ENCODE results near the gene MAP3K9.

The MAP3K9 gene

GRCh38 chr14:70791971-70792370, 17.3 kb downstream of the MAP3K9 start:
- FAIRE-seq (no peak), DNase-seq (ENCODE audit: extremely low spot score, insufficient read length, low read depth) (no peak)

- FAIRE-seq (no peak), DNase-seq (ENCODE audit: extremely low spot score, insufficient read length, low read depth) (no peak)
These were observed 19.4 kb downstream of the MAP3K9 start for GRCh38 chr14:70789961-70790360.

- FAIRE-seq = no peak
- no peak for DNase-seq (ENCODE audit: extremely low spot score, insufficient read length, low read depth)
These were observed 20.0 kb downstream of the MAP3K9 start for GRCh38 chr14:70789361-70789760.

- FAIRE-seq (no peak), DNase-seq (ENCODE audit: extremely low spot score, insufficient read length, low read depth) (no peak)
These were observed 20.4 kb downstream of the MAP3K9 start for GRCh38 chr14:70788898-70789297.

- no peak for DNase-seq (ENCODE audit: extremely low spot score, insufficient read length, low read depth)
- FAIRE-seq = no peak
These were observed 23.8 kb downstream of the MAP3K9 start for GRCh38 chr14:70785556-70785955.

- no peak for DNase-seq (ENCODE audit: extremely low spot score, insufficient read length, low read depth)
- no peak for FAIRE-seq
These were observed 24.4 kb downstream of the MAP3K9 start for GRCh38 chr14:70784886-70785285.

GRCh38 chr14:70782361-70782760, 27.0 kb downstream of the MAP3K9 start:
- DNase-seq (ENCODE audit: extremely low spot score, insufficient read length, low read depth) (no peak), FAIRE-seq (no peak)

GRCh38 chr14:70780396-70781075, 28.8 kb downstream of the MAP3K9 start:
- FAIRE-seq = peak; percentile 75

GRCh38 chr14:70779667-70780066, 29.6 kb downstream of the MAP3K9 start:
- DNase-seq (ENCODE audit: extremely low spot score, insufficient read length, low read depth) (no peak), FAIRE-seq (no peak)

More at GRCh38 chr14:70780396-70781075, 28.8 kb downstream of the MAP3K9 start:
- DNase-seq (ENCODE audit: extremely low spot score, insufficient read length, low read depth) = peak; percentile 23

GRCh38 chr14:70776197-70776596, 33.1 kb downstream of the MAP3K9 start:
- FAIRE-seq = peak; percentile 63
- DNase-seq (ENCODE audit: extremely low spot score, insufficient read length, low read depth) = peak; percentile 38

GRCh38 chr14:70773182-70773862, 36.0 kb downstream of the MAP3K9 start:
- DNase-seq (ENCODE audit: extremely low spot score, insufficient read length, low read depth) (no peak), FAIRE-seq (no peak)

GRCh38 chr14:70771781-70772212, 37.5 kb downstream of the MAP3K9 start:
- FAIRE-seq = no peak
- DNase-seq (ENCODE audit: extremely low spot score, insufficient read length, low read depth) = no peak

GRCh38 chr14:70770490-70770889, 38.8 kb downstream of the MAP3K9 start:
- FAIRE-seq (no peak), DNase-seq (ENCODE audit: extremely low spot score, insufficient read length, low read depth) (no peak)

- FAIRE-seq = no peak
- no peak for DNase-seq (ENCODE audit: extremely low spot score, insufficient read length, low read depth)
These were observed 49.9 kb downstream of the MAP3K9 start for GRCh38 chr14:70759398-70759797.

- FAIRE-seq = no peak
These were observed 53.7 kb downstream of the MAP3K9 start for GRCh38 chr14:70755655-70756054.

GRCh38 chr14:70754991-70755390, 54.3 kb downstream of the MAP3K9 start:
- DNase-seq (ENCODE audit: extremely low spot score, insufficient read length, low read depth) (no peak), FAIRE-seq (no peak)

More at GRCh38 chr14:70755655-70756054, 53.7 kb downstream of the MAP3K9 start:
- no peak for DNase-seq (ENCODE audit: extremely low spot score, insufficient read length, low read depth)

GRCh38 chr14:70753518-70753953, 55.8 kb downstream of the MAP3K9 start:
- DNase-seq (ENCODE audit: extremely low spot score, insufficient read length, low read depth) (no peak), FAIRE-seq (no peak)

GRCh38 chr14:70748422-70748821, 60.9 kb downstream of the MAP3K9 start:
- no peak for DNase-seq (ENCODE audit: extremely low spot score, insufficient read length, low read depth)
- no peak for FAIRE-seq

GRCh38 chr14:70744641-70745040, 64.7 kb downstream of the MAP3K9 start:
- no peak for DNase-seq (ENCODE audit: extremely low spot score, insufficient read length, low read depth)
- FAIRE-seq = no peak

GRCh38 chr14:70742316-70742715, 67.0 kb downstream of the MAP3K9 start:
- no peak for DNase-seq (ENCODE audit: extremely low spot score, insufficient read length, low read depth)
- FAIRE-seq = no peak

GRCh38 chr14:70741482-70741881, 67.8 kb downstream of the MAP3K9 start:
- no peak for FAIRE-seq
- no peak for DNase-seq (ENCODE audit: extremely low spot score, insufficient read length, low read depth)

- DNase-seq (ENCODE audit: extremely low spot score, insufficient read length, low read depth) (no peak), FAIRE-seq (no peak)
These were observed 74.3 kb downstream of the MAP3K9 start for GRCh38 chr14:70735043-70735442.

All from GM18507 (cell line).